ENCODE data around the gene SLC16A1. TPM values are rescaled to one million over a fixed set of nuclear protein-coding genes. Genes with fewer than 3 reads are reported as not detected.

The SLC16A1 gene
- total RNA-seq, 2 donors from 2014 or later: 29.2 to 31.9 TPM

DNA sequence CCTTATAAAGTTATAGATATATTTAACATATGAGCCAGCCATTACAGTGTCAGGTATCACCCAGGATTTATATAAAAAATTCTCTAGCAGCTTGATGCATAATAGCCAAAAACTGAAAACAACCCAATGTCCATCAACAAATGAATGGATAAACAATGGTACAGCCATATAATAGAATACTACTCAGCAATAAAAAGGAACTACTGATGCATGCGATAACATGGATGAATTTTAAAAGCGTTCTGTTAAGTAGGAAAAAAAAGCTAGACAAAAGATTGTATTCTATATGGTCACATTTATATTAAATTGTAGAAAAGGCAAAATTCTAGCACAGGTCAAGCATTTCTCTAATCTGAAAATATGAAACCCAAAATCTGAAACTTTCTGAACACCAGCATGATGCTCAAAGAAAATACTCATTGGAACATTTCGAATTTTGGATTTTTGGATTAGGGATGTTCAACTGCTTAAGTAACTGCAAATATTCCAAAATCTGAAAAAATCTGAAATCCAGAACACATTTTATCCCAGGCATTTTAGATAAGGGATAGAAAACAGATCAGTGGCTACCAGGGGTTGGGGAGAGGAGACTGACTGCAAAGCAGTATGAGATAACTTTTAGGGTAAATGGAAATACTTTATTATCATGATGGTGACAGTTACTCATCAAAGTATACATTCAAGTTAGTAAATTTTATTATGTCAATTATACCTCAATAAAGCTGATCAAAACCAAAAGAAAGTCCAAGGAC is 22.0 kb downstream of the SLC16A1 start:
- H3K4me1 Mint-ChIP-seq: peaks cover 18% of the 10 kb centered on the region
- ATAC-seq (no peak), DNase-seq (no peak)
- peak overlapping the region; percentile 16 for H3K27ac Mint-ChIP-seq
- no peaks in the 10 kb centered on the region for H3K9me3 ChIP-seq (ENCODE audit: control insufficient read depth, low read length, poor library complexity, severe bottlenecking)
- no peak overlapping the region for H3K4me3 Mint-ChIP-seq
- no peaks in the 10 kb centered on the region for H3K36me3 Mint-ChIP-seq (ENCODE audit: low read depth)
- no peaks in the 10 kb centered on the region for H3K27me3 Mint-ChIP-seq

DNA sequence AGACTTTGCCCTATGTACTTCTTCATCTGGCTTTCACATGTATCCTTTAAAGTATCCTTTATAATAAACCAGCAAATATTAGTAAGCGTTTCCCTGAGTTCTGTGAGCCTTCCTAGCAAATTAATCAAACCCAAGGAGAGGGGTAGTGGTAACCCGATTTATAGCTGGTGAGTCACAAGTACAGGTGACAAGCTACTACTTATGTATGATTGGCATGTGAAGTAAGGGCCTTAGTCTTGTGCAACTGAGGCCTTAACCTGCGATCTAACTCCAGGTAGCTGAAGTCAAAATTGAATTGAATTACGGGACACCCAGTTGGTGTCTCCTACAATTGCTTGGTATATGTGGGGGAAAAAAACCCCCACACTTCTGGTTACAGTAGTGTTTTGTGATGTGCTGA is 26.0 kb downstream of the SLC16A1 start:
- Mint-ChIP-seq H3K27ac (no peak overlapping the region), H3K4me3 (no peak overlapping the region), H3K36me3 (ENCODE audit: low read depth) (peaks cover 2% of the 10 kb centered on the region), H3K27me3 (no peaks in the 10 kb centered on the region), H3K4me1 (peaks cover 11% of the 10 kb centered on the region)
- no peak for ATAC-seq
- no peak for DNase-seq
- no peaks in the 10 kb centered on the region for H3K9me3 ChIP-seq (ENCODE audit: control insufficient read depth, low read length, poor library complexity, severe bottlenecking)

GRCh38 chr1:112927462-112927990 is 28.5 kb downstream of the SLC16A1 start:
- Mint-ChIP-seq H3K27me3 (no peaks in the 10 kb centered on the region), H3K4me1 (peaks cover 6% of the 10 kb centered on the region), H3K27ac (peak overlapping the region; percentile 4), H3K4me3 (no peak overlapping the region), H3K36me3 (ENCODE audit: low read depth) (peaks cover 2% of the 10 kb centered on the region)
- ATAC-seq: no peak
- no peak for DNase-seq
- H3K9me3 ChIP-seq (ENCODE audit: control insufficient read depth, low read length, poor library complexity, severe bottlenecking): no peaks in the 10 kb centered on the region

DNA sequence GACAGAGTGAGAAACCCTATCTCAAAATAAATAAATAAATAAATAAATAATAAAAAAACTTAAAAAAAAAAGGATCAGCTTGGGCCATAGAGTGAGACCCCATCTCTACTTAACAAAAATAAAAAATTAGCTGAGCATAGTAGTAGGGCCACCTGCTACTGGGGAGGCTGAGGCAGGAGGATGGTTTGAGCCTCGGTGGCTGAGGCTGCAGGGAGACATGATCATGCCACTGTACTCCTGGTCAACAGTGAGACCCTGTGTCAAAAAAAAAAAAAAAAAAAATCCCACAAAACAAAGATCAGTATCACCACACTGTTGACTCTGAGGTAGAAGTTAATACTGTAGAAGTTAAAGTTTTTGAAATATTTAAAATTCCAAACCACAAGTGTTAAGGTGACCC is 29.1 kb downstream of the SLC16A1 start:
- Mint-ChIP-seq H3K36me3 (ENCODE audit: low read depth) (peaks cover 2% of the 10 kb centered on the region), H3K27me3 (no peaks in the 10 kb centered on the region), H3K4me1 (peaks cover 4% of the 10 kb centered on the region), H3K4me3 (no peak overlapping the region), H3K27ac (no peak overlapping the region)
- DNase-seq (no peak), ATAC-seq (no peak)
- H3K9me3 ChIP-seq (ENCODE audit: control insufficient read depth, low read length, poor library complexity, severe bottlenecking): no peaks in the 10 kb centered on the region

- Mint-ChIP-seq H3K36me3 (ENCODE audit: low read depth) (peaks cover 2% of the 10 kb centered on the region), H3K4me3 (no peak overlapping the region), H3K4me1 (peaks cover 2% of the 10 kb centered on the region), H3K27me3 (no peaks in the 10 kb centered on the region), H3K27ac (no peak overlapping the region)
- H3K9me3 ChIP-seq (ENCODE audit: control insufficient read depth, low read length, poor library complexity, severe bottlenecking): no peaks in the 10 kb centered on the region
- ATAC-seq (no peak), DNase-seq (no peak)
These were observed 31.0 kb downstream of the SLC16A1 start for GRCh38 chr1:112925015-112925414.

- ATAC-seq (no peak), DNase-seq (no peak)
- H3K36me3 Mint-ChIP-seq (ENCODE audit: low read depth): peaks cover 2% of the 10 kb centered on the region
- no peak overlapping the region for H3K4me3 Mint-ChIP-seq
- no peaks in the 10 kb centered on the region for H3K9me3 ChIP-seq (ENCODE audit: control insufficient read depth, low read length, poor library complexity, severe bottlenecking)
- peaks cover 2% of the 10 kb centered on the region for H3K4me1 Mint-ChIP-seq
- H3K27me3 Mint-ChIP-seq: no peaks in the 10 kb centered on the region
- no peak overlapping the region for H3K27ac Mint-ChIP-seq
These were observed 32.0 kb downstream of the SLC16A1 start for GRCh38 chr1:112923959-112924349.

GRCh38 chr1:112923234-112923958 is 32.6 kb downstream of the SLC16A1 start:
- no peaks in the 10 kb centered on the region for H3K27me3 Mint-ChIP-seq
- peaks cover 2% of the 10 kb centered on the region for H3K36me3 Mint-ChIP-seq (ENCODE audit: low read depth)

DNA sequence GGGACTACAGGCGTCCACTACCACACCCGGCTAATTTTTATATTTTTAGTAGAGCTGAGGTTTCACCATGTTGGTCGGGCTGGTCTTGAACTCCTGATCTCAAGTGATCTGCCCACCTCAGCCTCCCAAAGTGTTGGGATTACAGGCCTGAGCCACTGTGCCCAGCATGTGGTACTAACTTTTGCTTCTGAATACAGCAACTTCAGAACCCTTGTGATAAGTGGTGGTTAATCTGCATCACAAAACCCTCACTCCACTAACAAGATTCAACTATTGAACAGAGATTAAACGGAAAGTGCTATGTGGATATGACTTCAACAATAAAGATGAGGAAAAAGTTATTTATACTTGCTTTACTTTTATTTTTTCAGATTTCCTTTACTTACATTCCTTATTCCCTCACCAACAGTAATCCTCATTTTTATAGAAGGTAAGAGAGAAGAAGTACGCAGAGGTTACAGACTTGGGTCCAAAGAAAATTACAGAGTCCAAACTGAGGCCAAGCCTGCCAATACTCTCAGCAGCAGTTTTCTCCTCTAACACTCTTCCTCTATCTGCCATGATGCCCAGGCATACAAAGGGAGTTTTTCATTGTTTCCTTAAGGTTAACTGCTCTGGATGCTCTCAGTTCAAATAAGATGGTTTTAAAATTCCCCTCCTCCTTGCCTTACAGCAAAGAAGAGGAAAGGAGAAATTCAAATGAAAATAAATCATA is 44.3 kb downstream of the SLC16A1 start:
- peaks cover 7% of the 10 kb centered on the region for H3K4me1 Mint-ChIP-seq
- no peak overlapping the region for H3K27ac Mint-ChIP-seq
- no peaks in the 10 kb centered on the region for H3K9me3 ChIP-seq (ENCODE audit: control insufficient read depth, low read length, poor library complexity, severe bottlenecking)
- no peak overlapping the region for H3K4me3 Mint-ChIP-seq
- ATAC-seq: no peak
- DNase-seq: no peak
- peaks cover 11% of the 10 kb centered on the region for H3K36me3 Mint-ChIP-seq (ENCODE audit: low read depth)
- H3K27me3 Mint-ChIP-seq: no peaks in the 10 kb centered on the region

More at GRCh38 chr1:112923234-112923958, 32.6 kb downstream of the SLC16A1 start:
- no peak for DNase-seq
- Mint-ChIP-seq H3K27ac (no peak overlapping the region), H3K4me3 (no peak overlapping the region), H3K4me1 (peaks cover 2% of the 10 kb centered on the region)
- no peaks in the 10 kb centered on the region for H3K9me3 ChIP-seq (ENCODE audit: control insufficient read depth, low read length, poor library complexity, severe bottlenecking)
- ATAC-seq: no peak

DNA sequence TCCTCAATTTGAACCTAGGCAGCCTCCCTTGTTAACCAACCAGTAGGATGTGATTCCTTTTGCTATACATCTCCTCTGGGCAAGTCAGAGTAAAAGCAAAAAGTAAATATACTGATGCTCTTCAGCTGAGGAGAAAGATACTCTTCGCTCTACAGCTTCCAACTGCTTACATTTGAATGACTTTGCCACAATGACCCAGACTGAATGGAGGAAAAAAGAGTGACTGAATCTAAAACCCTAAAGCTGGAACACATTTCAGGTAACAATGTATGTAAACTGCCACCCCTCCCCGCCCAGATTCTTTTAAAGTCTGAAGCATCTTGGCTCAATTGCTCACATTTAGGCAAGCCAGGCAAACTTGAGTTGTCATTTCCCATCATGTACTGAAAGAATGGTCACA is 46.1 kb downstream of the SLC16A1 start:
- ATAC-seq (no peak), DNase-seq (no peak)
- Mint-ChIP-seq H3K36me3 (ENCODE audit: low read depth) (peaks cover 5% of the 10 kb centered on the region), H3K27me3 (no peaks in the 10 kb centered on the region), H3K4me3 (no peak overlapping the region), H3K27ac (no peak overlapping the region), H3K4me1 (peaks cover 7% of the 10 kb centered on the region)
- H3K9me3 ChIP-seq (ENCODE audit: control insufficient read depth, low read length, poor library complexity, severe bottlenecking): no peaks in the 10 kb centered on the region

DNA sequence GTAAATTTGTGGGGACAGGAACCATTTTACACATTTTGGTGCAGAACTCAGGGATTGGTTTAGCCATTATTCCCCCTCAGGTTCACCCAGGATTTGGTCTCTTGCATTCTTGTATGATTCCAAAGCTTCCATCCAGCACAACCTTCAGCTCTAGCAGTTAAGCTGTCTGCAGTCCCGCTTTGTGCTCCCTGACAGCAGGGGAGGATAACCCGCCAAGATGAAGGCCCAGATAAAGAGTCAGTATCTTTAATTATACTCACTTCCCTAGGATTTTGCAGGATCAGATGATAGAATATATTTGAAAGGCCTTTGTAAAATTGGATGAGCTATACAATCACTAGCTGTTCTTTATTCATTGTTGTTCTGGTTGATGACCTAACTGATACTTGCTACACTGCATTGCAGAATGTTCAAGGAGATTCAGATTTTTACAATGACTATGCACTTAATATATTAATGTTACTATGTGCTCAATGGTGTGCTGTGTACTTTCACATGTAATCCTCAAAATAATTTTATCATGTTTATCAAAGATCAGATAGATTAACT is 49.8 kb downstream of the SLC16A1 start:
- no peaks in the 10 kb centered on the region for H3K9me3 ChIP-seq (ENCODE audit: control insufficient read depth, low read length, poor library complexity, severe bottlenecking)
- DNase-seq: no peak
- no peak overlapping the region for H3K4me3 Mint-ChIP-seq
- ATAC-seq: no peak
- peaks cover 15% of the 10 kb centered on the region for H3K4me1 Mint-ChIP-seq
- no peaks in the 10 kb centered on the region for H3K36me3 Mint-ChIP-seq (ENCODE audit: low read depth)
- no peaks in the 10 kb centered on the region for H3K27me3 Mint-ChIP-seq
- H3K27ac Mint-ChIP-seq: no peak overlapping the region

DNA sequence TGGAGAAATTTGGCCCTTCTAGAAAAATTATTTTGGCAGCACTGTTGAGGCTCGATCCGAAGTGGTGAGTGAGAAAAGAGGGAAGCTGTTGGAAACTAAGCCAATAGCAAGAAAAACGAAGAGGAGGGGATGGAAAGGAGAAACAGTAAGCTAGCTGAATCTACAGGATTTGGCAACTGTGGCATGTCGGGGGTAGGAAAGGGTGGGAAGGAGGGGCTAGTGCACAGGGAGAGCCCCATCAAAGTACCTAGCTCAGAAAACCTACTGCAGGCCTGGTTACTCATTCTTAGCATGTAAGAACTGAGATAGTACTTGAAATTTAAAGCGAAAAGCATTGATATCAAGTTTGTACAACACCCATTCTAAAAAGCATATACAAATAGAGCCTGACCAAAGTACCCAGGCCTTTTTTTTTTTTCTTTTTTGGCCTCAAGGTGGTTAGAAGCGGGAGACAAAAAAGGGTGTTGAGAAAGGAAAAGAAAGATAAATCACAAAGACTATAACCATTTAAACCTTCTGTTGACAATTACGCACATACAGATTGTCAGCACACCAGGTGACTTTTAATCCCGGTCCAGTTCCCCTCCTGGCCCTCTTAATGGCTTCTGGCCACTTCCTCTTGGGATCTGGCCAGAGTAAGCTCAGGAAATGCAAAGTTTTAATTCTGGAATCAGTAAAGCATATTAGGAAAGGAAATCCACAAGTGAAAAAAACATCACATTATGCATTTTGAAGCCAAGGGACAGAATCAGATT is 50.4 kb downstream of the SLC16A1 start:
- no peak for ATAC-seq
- Mint-ChIP-seq H3K27ac (no peak overlapping the region), H3K27me3 (no peaks in the 10 kb centered on the region), H3K36me3 (ENCODE audit: low read depth) (no peaks in the 10 kb centered on the region), H3K4me1 (peaks cover 15% of the 10 kb centered on the region), H3K4me3 (no peak overlapping the region)
- no peak for DNase-seq
- H3K9me3 ChIP-seq (ENCODE audit: control insufficient read depth, low read length, poor library complexity, severe bottlenecking): no peaks in the 10 kb centered on the region

DNA sequence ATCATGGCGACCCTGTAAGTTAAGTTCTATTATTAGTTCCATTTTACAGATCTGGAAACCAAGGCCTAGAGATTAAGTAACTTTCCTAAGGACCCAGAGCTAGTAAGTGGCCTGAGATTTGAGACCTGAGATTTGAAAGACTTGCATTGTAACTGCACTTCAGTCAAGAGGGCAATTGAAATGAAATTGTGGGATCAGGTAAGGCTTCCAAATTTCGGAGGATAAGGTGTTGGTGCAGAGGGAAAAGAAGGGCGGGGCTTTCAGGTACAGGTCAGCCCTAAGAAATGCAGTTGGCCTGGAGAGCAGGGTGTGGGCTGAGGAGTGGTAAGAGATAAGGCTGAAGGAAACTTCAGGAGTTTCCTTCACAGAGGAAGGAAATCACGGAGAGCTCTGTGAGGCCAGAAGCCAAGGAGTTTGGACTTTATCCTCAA is 51.1 kb downstream of the SLC16A1 start:
- DNase-seq (no peak), ATAC-seq (no peak)
- Mint-ChIP-seq H3K36me3 (ENCODE audit: low read depth) (no peaks in the 10 kb centered on the region), H3K27ac (no peak overlapping the region), H3K27me3 (no peaks in the 10 kb centered on the region), H3K4me3 (no peak overlapping the region), H3K4me1 (peaks cover 15% of the 10 kb centered on the region)
- no peaks in the 10 kb centered on the region for H3K9me3 ChIP-seq (ENCODE audit: control insufficient read depth, low read length, poor library complexity, severe bottlenecking)
